ENCODE data around the gene ULK4.

DNA sequence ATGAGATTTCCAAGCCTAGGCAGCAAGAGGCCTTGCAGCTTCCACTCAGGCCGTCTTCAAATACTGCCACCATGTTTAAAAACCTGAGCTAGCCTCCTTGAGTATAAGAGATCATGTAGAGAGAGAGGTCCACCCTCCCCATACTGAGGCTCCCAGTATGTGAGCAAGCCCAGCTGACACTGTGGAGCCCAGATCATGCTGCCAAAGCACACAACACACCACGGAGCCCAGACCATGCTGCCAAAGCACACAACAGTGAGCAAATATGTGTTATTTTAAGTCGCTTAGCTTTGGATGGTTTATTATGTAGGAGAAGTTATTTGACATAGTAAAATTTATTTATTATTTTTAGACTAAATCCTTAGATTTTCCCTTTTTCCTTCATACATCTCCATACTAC lies 428.9 kb downstream of the ULK4 start:
- TF ChIP-seq CTCF (IDR thresholded peaks at IDR 0.05; ENCODE audit: borderline replicate concordance, extremely low read depth, low read length, poor library complexity, severe bottlenecking) (no peak), EZH2 (IDR thresholded peaks at IDR 0.05; ENCODE audit: borderline replicate concordance, low read depth, low read length, severe bottlenecking) (no peak)

All from DND-41 (cell line).